A549 (cell line): Measurements from ENCODE around the gene BRCC3.
A peak's percentile ranks its signal among the peaks of the same experiment; 100 is the strongest.

ENCODE experiments used
- CEBPB ChIP-seq, 2 experiments: fragments of >200 bp in 1 of 2; sonication (Bioruptor Twin) in 1 of 2; formaldehyde crosslinking in 1 of 2; IDR thresholded peaks; 2 replicates each; pipeline ENCODE4 v1.6.1; 2012 to 2016
- CHD2 ChIP-seq: fragments of 150-350 bp; IDR thresholded peaks from 2 replicates; pipeline ENCODE4 v1.6.1; 2014; ENCODE audit warnings: low read length; ENCODE audit not compliant: partially characterized antibody
- TF ChIP-seq, protein P1 (sequence below): fragments of >200 bp; sonication (Bioruptor Twin); formaldehyde crosslinking; IDR thresholded peaks from 3 replicates; pipeline ENCODE4 v1.5.1; 2016
- TF ChIP-seq, protein P2 (sequence below): fragments of 200-600 bp; sonication (generic); IDR thresholded peaks from 2 replicates; pipeline ENCODE4 v1.6.1; 2016; ENCODE audit warnings: antibody characterized with exemption, mild to moderate bottlenecking, moderate library complexity

- TF ChIP-seq, protein P1, sequence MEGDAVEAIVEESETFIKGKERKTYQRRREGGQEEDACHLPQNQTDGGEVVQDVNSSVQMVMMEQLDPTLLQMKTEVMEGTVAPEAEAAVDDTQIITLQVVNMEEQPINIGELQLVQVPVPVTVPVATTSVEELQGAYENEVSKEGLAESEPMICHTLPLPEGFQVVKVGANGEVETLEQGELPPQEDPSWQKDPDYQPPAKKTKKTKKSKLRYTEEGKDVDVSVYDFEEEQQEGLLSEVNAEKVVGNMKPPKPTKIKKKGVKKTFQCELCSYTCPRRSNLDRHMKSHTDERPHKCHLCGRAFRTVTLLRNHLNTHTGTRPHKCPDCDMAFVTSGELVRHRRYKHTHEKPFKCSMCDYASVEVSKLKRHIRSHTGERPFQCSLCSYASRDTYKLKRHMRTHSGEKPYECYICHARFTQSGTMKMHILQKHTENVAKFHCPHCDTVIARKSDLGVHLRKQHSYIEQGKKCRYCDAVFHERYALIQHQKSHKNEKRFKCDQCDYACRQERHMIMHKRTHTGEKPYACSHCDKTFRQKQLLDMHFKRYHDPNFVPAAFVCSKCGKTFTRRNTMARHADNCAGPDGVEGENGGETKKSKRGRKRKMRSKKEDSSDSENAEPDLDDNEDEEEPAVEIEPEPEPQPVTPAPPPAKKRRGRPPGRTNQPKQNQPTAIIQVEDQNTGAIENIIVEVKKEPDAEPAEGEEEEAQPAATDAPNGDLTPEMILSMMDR: peak; percentile 40
- TF ChIP-seq, protein P2, sequence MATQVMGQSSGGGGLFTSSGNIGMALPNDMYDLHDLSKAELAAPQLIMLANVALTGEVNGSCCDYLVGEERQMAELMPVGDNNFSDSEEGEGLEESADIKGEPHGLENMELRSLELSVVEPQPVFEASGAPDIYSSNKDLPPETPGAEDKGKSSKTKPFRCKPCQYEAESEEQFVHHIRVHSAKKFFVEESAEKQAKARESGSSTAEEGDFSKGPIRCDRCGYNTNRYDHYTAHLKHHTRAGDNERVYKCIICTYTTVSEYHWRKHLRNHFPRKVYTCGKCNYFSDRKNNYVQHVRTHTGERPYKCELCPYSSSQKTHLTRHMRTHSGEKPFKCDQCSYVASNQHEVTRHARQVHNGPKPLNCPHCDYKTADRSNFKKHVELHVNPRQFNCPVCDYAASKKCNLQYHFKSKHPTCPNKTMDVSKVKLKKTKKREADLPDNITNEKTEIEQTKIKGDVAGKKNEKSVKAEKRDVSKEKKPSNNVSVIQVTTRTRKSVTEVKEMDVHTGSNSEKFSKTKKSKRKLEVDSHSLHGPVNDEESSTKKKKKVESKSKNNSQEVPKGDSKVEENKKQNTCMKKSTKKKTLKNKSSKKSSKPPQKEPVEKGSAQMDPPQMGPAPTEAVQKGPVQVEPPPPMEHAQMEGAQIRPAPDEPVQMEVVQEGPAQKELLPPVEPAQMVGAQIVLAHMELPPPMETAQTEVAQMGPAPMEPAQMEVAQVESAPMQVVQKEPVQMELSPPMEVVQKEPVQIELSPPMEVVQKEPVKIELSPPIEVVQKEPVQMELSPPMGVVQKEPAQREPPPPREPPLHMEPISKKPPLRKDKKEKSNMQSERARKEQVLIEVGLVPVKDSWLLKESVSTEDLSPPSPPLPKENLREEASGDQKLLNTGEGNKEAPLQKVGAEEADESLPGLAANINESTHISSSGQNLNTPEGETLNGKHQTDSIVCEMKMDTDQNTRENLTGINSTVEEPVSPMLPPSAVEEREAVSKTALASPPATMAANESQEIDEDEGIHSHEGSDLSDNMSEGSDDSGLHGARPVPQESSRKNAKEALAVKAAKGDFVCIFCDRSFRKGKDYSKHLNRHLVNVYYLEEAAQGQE: no peak
- TF ChIP-seq CEBPB (IDR thresholded peaks at IDR 0.05): no peak
- no peak for TF ChIP-seq CHD2
Measured at GRCh38 chrX:155148724-155149537, 77.6 kb downstream of the BRCC3 start.
